Prostate gland (tissue), 2 donors: ENCODE results near the gene NPR1.

Experiments used
- CTCF ChIP-seq, 4 experiments: fragments of 200-600 bp in 2 of 4; fragments of 450-650 bp in 2 of 4; sonication (generic) in 2 of 4; IDR thresholded peaks; 1 replicate in 3 of 4; 2 replicates in 1 of 4; pipeline ENCODE4 v1.5.1; 2016 to 2019; ENCODE audit warnings: antibody characterized with exemption in 4 of 4, mild to moderate bottlenecking in 2 of 4, moderate library complexity in 2 of 4
- POLR2AphosphoS5 ChIP-seq: sonication (generic); formaldehyde crosslinking; IDR thresholded peaks from one replicate; pipeline ENCODE4 v1.6.1; 2017; ENCODE audit warnings: antibody characterized with exemption

GRCh38 chr1:153687346-153688125 lies 9.0 kb downstream of the NPR1 start:
- no peak for TF ChIP-seq CTCF (IDR thresholded peaks at IDR 0.05)
- no peak for TF ChIP-seq POLR2AphosphoS5
